HAP-1 (cell line): Measurements from ENCODE around the gene PRICKLE4.
"Not testable (repeated sequence)": the region's sequence is repeated elsewhere in the genome, so short reads cannot be mapped to it uniquely, and the experiment has no call there.

ENCODE experiments used
- DNase-seq, 2 experiments: peaks; one replicate each; pipeline ENCODE4 v3.0.0-alpha.2; 2016 to 2020; ENCODE audit warnings: low spot score in 2 of 2
- H3K27me3 ChIP-seq: fragments of 250-450 bp; sonication (Bioruptor Pico); 2 replicates; pipeline ENCODE4 v1.5.1; 2020; ENCODE audit warnings: low read depth, mild to moderate bottlenecking, moderate library complexity
- H3K36me3 ChIP-seq: fragments of 250-450 bp; sonication (Bioruptor Pico); replicated peaks from 2 replicates; pipeline ENCODE4 v1.5.1; 2020; ENCODE audit warnings: mild to moderate bottlenecking
- H3K4me1 ChIP-seq: fragments of 250-450 bp; sonication (Bioruptor Pico); 2 replicates; pipeline ENCODE4 v1.5.1; 2020; ENCODE audit warnings: mild to moderate bottlenecking
- H3K4me3 ChIP-seq: fragments of 250-450 bp; sonication (Bioruptor Pico); 2 replicates; pipeline ENCODE4 v1.5.1; 2020; ENCODE audit warnings: mild to moderate bottlenecking, moderate library complexity
- H3K9me3 ChIP-seq: fragments of 250-450 bp; sonication (Bioruptor Pico); 2 replicates; pipeline ENCODE4 v1.5.1; 2020; ENCODE audit warnings: mild to moderate bottlenecking, moderate library complexity
- in situ Hi-C: fragments of 300-500 bp; cut with MboI; formaldehyde crosslinking; loops from 3 replicates; pipeline ENCODE4 v1.14.3; 2020; ENCODE audit warnings: low sequenced_read_pairs, inconsistent platforms, mixed read lengths

Gene PRICKLE4

GRCh38 chr6:41756354-41756753 lies 24.2 kb upstream of the PRICKLE4 start:
- DNase-seq, result no peak
- in situ Hi-C loops, result no loop called here
- H3K4me1 ChIP-seq, result no peaks in the 10 kb centered on the region

GRCh38 chr6:41757271-41757670 lies 23.3 kb upstream of the PRICKLE4 start:
- DNase-seq, result no peak
- in situ Hi-C loops, result no loop called here
- no peaks in the 10 kb centered on the region for H3K9me3 ChIP-seq
- no peaks in the 10 kb centered on the region for H3K36me3 ChIP-seq
- H3K4me1 ChIP-seq, result no peaks in the 10 kb centered on the region
- H3K4me3 ChIP-seq, result no peak overlapping the region
- peaks cover 13% of the 10 kb centered on the region for H3K27me3 ChIP-seq

More at GRCh38 chr6:41756354-41756753, 24.2 kb upstream of the PRICKLE4 start:
- Histone ChIP-seq H3K27me3 (peaks cover 13% of the 10 kb centered on the region), H3K4me3 (no peak overlapping the region), H3K36me3 (no peaks in the 10 kb centered on the region), H3K9me3 (no peaks in the 10 kb centered on the region)

GRCh38 chr6:41757931-41758640 lies 22.5 kb upstream of the PRICKLE4 start:
- in situ Hi-C loops, result no loop called here
- Histone ChIP-seq H3K9me3 (no peaks in the 10 kb centered on the region), H3K4me1 (no peaks in the 10 kb centered on the region), H3K27me3 (peaks cover 13% of the 10 kb centered on the region), H3K36me3 (no peaks in the 10 kb centered on the region), H3K4me3 (no peak overlapping the region)
- no peak for DNase-seq

GRCh38 chr6:41758641-41759035 lies 21.9 kb upstream of the PRICKLE4 start:
- Histone ChIP-seq H3K4me1 (no peaks in the 10 kb centered on the region), H3K9me3 (no peaks in the 10 kb centered on the region), H3K4me3 (no peak overlapping the region), H3K27me3 (peaks cover 7% of the 10 kb centered on the region), H3K36me3 (no peaks in the 10 kb centered on the region)
- in situ Hi-C loops, result no loop called here
- no peak for DNase-seq

- in situ Hi-C loops, result no loop called here
- H3K4me3 ChIP-seq, result no peak overlapping the region
- no peaks in the 10 kb centered on the region for H3K9me3 ChIP-seq
- no peaks in the 10 kb centered on the region for H3K4me1 ChIP-seq
- no peak for DNase-seq
- H3K36me3 ChIP-seq, result no peaks in the 10 kb centered on the region
- peaks cover 3% of the 10 kb centered on the region for H3K27me3 ChIP-seq
Measured at GRCh38 chr6:41759106-41759904, 21.3 kb upstream of the PRICKLE4 start.

- no peaks in the 10 kb centered on the region for H3K4me1 ChIP-seq
- no peaks in the 10 kb centered on the region for H3K27me3 ChIP-seq
- H3K36me3 ChIP-seq, result no peaks in the 10 kb centered on the region
- H3K9me3 ChIP-seq, result no peaks in the 10 kb centered on the region
- in situ Hi-C loops, result no loop called here
- H3K4me3 ChIP-seq, result no peak overlapping the region
- DNase-seq, result no peak
Measured at GRCh38 chr6:41759905-41760579, 20.5 kb upstream of the PRICKLE4 start.

- H3K4me1 ChIP-seq, result no peaks in the 10 kb centered on the region
- H3K9me3 ChIP-seq, result no peaks in the 10 kb centered on the region
- in situ Hi-C loops, result no loop called here
- H3K27me3 ChIP-seq, result no peaks in the 10 kb centered on the region
- H3K4me3 ChIP-seq, result no peak overlapping the region
- no peaks in the 10 kb centered on the region for H3K36me3 ChIP-seq
- no peak for DNase-seq
Measured at GRCh38 chr6:41763470-41763869, 17.1 kb upstream of the PRICKLE4 start.

- H3K36me3 ChIP-seq, in situ Hi-C loops, H3K4me3 ChIP-seq, H3K4me1 ChIP-seq, H3K9me3 ChIP-seq, H3K27me3 ChIP-seq, DNase-seq: not testable (repeated sequence)
Measured at GRCh38 chr6:41766043-41766664, 14.4 kb upstream of the PRICKLE4 start.

- no peak overlapping the region for H3K4me3 ChIP-seq
- H3K36me3 ChIP-seq, result peaks cover 11% of the 10 kb centered on the region
- in situ Hi-C loops, result no loop called here
- no peaks in the 10 kb centered on the region for H3K9me3 ChIP-seq
- peak; percentile 22 to 66 for DNase-seq
- no peaks in the 10 kb centered on the region for H3K27me3 ChIP-seq
- H3K4me1 ChIP-seq, result no peaks in the 10 kb centered on the region
Measured at GRCh38 chr6:41767112-41767833, 13.3 kb upstream of the PRICKLE4 start.

- DNase-seq, result no peak
- peaks cover 14% of the 10 kb centered on the region for H3K36me3 ChIP-seq
- in situ Hi-C loops, result no loop called here
- H3K9me3 ChIP-seq, result no peaks in the 10 kb centered on the region
- H3K4me3 ChIP-seq, result no peak overlapping the region
- no peaks in the 10 kb centered on the region for H3K4me1 ChIP-seq
- H3K27me3 ChIP-seq, result no peaks in the 10 kb centered on the region
Measured at GRCh38 chr6:41768545-41769308, 11.9 kb upstream of the PRICKLE4 start.

GRCh38 chr6:41769376-41769775 lies 11.2 kb upstream of the PRICKLE4 start:
- Histone ChIP-seq H3K27me3 (no peaks in the 10 kb centered on the region), H3K4me1 (no peaks in the 10 kb centered on the region), H3K9me3 (no peaks in the 10 kb centered on the region), H3K4me3 (no peak overlapping the region), H3K36me3 (peaks cover 14% of the 10 kb centered on the region)
- DNase-seq, result no peak
- in situ Hi-C loops, result no loop called here

- H3K27me3 ChIP-seq, result no peaks in the 10 kb centered on the region
- DNase-seq, result no peak
- H3K36me3 ChIP-seq, result peaks cover 26% of the 10 kb centered on the region
- in situ Hi-C loops, result no loop called here
- H3K9me3 ChIP-seq, result no peaks in the 10 kb centered on the region
- H3K4me3 ChIP-seq, result no peak overlapping the region
- no peaks in the 10 kb centered on the region for H3K4me1 ChIP-seq
Measured at GRCh38 chr6:41770381-41771057, 10.1 kb upstream of the PRICKLE4 start.
